ENCODE data around the gene CX3CR1.

Gene CX3CR1

DNA sequence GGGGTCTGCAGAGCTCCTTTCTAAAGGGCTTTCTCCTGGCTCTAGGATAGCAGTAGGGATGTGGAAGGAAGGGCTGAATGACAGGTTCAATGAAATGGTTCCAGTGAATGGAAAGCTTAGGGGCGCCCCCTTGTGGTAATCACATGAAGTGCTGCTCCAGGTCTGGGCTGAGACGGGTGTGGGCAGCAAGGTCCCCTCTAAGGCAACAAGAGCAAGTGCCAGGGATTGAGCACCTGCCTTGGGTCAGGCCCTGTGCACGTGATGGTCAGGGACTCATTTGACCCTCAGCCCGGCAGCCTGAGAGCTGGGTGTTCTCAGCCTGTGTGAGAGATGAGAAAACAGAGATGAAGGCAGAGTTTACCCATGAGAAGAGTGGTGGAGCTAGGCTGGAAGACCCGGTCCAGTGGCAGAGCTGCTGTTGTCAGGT lies 12.1 kb upstream of the CX3CR1 start:
- Histone ChIP-seq H3K27me3 (ENCODE audit: insufficient read depth, low read length) (no peaks in the 10 kb centered on the region), H3K79me2 (ENCODE audit: insufficient read depth, low read length) (no peaks in the 10 kb centered on the region), H3K9me3 (ENCODE audit: low read length) (no peaks in the 10 kb centered on the region), H3K4me2 (ENCODE audit: low read length) (no peak overlapping the region), H3K4me1 (ENCODE audit: insufficient read depth, low read length, severe bottlenecking) (peaks cover 19% of the 10 kb centered on the region), H3K4me3 (ENCODE audit: low read depth, low read length, poor library complexity, severe bottlenecking) (no peak overlapping the region), H3K9me2 (ENCODE audit: low read depth, low read length) (no peaks in the 10 kb centered on the region), H3K9ac (ENCODE audit: low read length) (no peak overlapping the region), H3K36me3 (ENCODE audit: insufficient read depth, low read length) (no peaks in the 10 kb centered on the region), H4K20me1 (ENCODE audit: insufficient read depth, low read length) (no peaks in the 10 kb centered on the region), H2AFZ (ENCODE audit: low read length) (no peak overlapping the region), H3F3A (ENCODE audit: insufficient read depth, low read length) (no peaks in the 10 kb centered on the region), H3K27ac (ENCODE audit: low read depth, low read length, poor library complexity, severe bottlenecking) (no peak overlapping the region)
- TF ChIP-seq EZH2 (IDR thresholded peaks at IDR 0.05; ENCODE audit: borderline replicate concordance, low read length) = no peak
- TF ChIP-seq, protein P1, sequence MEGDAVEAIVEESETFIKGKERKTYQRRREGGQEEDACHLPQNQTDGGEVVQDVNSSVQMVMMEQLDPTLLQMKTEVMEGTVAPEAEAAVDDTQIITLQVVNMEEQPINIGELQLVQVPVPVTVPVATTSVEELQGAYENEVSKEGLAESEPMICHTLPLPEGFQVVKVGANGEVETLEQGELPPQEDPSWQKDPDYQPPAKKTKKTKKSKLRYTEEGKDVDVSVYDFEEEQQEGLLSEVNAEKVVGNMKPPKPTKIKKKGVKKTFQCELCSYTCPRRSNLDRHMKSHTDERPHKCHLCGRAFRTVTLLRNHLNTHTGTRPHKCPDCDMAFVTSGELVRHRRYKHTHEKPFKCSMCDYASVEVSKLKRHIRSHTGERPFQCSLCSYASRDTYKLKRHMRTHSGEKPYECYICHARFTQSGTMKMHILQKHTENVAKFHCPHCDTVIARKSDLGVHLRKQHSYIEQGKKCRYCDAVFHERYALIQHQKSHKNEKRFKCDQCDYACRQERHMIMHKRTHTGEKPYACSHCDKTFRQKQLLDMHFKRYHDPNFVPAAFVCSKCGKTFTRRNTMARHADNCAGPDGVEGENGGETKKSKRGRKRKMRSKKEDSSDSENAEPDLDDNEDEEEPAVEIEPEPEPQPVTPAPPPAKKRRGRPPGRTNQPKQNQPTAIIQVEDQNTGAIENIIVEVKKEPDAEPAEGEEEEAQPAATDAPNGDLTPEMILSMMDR (IDR thresholded peaks at IDR 0.05; ENCODE audit: low read length) = peak; percentile 90

DNA sequence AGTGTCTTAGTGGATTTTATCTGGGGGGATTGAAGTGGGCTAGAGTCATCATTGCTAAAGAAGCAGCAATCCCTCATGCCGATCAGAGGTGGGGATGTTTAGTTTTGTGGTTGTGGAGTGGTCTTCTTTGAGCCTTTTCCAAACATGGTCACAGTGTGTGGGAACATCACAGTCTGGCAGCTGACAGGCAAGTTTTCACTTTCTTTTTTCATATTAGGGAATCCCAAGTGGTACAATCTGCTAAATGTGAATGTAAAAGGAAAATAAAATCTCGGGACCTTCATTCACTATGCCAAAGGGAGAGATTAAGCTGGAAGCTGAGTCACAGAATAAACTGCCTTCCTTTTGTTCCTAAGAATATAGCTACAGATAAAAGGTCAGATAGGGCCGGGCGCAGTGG lies 10.4 kb upstream of the CX3CR1 start:
- Histone ChIP-seq H2AFZ (ENCODE audit: low read length) (no peak overlapping the region), H3K4me2 (ENCODE audit: low read length) (no peak overlapping the region), H3K9me2 (ENCODE audit: low read depth, low read length) (no peaks in the 10 kb centered on the region), H3K79me2 (ENCODE audit: insufficient read depth, low read length) (no peaks in the 10 kb centered on the region), H3K4me1 (ENCODE audit: insufficient read depth, low read length, severe bottlenecking) (peaks cover 23% of the 10 kb centered on the region), H3K27ac (ENCODE audit: low read depth, low read length, poor library complexity, severe bottlenecking) (no peak overlapping the region), H3K9me3 (ENCODE audit: low read length) (no peaks in the 10 kb centered on the region), H3F3A (ENCODE audit: insufficient read depth, low read length) (no peaks in the 10 kb centered on the region), H4K20me1 (ENCODE audit: insufficient read depth, low read length) (no peaks in the 10 kb centered on the region), H3K4me3 (ENCODE audit: low read depth, low read length, poor library complexity, severe bottlenecking) (no peak overlapping the region), H3K9ac (ENCODE audit: low read length) (no peak overlapping the region), H3K36me3 (ENCODE audit: insufficient read depth, low read length) (no peaks in the 10 kb centered on the region), H3K27me3 (ENCODE audit: insufficient read depth, low read length) (no peaks in the 10 kb centered on the region)
- no peak for TF ChIP-seq EZH2 (IDR thresholded peaks at IDR 0.05; ENCODE audit: borderline replicate concordance, low read length)
- TF ChIP-seq, protein P1 (IDR thresholded peaks at IDR 0.05; ENCODE audit: low read length) = no peak

DNA sequence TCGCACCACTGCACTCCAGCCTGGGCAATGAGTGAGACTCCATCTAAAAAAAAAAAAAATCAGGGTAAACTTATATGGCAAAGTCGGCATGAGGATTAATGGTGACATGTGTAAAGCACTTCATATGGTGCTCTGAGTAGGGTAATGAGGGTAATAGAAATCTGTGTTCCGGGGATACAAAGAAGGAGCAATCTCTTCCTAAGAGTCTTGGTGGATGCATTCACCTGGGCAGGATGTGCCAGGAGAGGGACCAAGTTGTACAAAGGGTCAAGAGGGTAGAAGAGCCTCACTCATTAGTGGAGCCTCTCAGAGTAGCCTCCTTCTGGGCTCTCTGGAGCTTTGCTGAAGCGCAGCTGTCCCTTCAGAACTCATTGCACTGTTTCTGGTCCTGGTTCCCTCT lies 9.3 kb upstream of the CX3CR1 start:
- Histone ChIP-seq H3K27me3 (ENCODE audit: insufficient read depth, low read length) (no peaks in the 10 kb centered on the region), H3K27ac (ENCODE audit: low read depth, low read length, poor library complexity, severe bottlenecking) (no peak overlapping the region), H3K79me2 (ENCODE audit: insufficient read depth, low read length) (no peaks in the 10 kb centered on the region), H4K20me1 (ENCODE audit: insufficient read depth, low read length) (no peaks in the 10 kb centered on the region), H3K4me1 (ENCODE audit: insufficient read depth, low read length, severe bottlenecking) (peaks cover 23% of the 10 kb centered on the region), H3K4me3 (ENCODE audit: low read depth, low read length, poor library complexity, severe bottlenecking) (no peak overlapping the region), H3F3A (ENCODE audit: insufficient read depth, low read length) (no peaks in the 10 kb centered on the region), H2AFZ (ENCODE audit: low read length) (no peak overlapping the region), H3K9ac (ENCODE audit: low read length) (no peak overlapping the region), H3K4me2 (ENCODE audit: low read length) (no peak overlapping the region), H3K9me3 (ENCODE audit: low read length) (no peaks in the 10 kb centered on the region), H3K36me3 (ENCODE audit: insufficient read depth, low read length) (no peaks in the 10 kb centered on the region), H3K9me2 (ENCODE audit: low read depth, low read length) (no peaks in the 10 kb centered on the region)
- TF ChIP-seq EZH2 (IDR thresholded peaks at IDR 0.05; ENCODE audit: borderline replicate concordance, low read length) = no peak

DNA sequence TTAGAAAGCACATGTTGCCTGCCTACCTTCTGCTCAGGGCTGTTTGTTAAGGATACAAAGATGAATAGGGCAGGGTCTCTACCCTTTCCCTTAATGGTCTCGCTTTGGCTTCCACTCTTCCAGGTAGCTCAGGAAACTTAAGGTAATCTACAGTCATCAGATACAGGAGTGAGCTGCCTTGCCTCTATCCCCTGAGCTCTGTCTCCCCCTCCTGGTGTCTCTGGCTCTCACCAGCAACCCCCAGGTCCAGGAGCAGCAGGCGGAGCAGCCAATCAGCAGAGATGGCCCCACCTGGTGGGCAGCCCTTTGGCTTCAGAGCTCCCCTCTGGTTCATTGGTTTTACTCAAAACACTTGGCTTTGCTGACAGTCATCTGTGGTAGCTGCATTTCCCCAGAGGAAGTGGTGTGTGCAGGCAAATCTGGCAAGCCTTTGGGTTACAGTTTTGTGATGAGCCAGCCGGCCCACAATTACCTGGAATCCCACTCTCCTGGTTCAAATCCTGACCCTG lies 8.5 kb upstream of the CX3CR1 start:
- no peaks in the 10 kb centered on the region for H4K20me1 ChIP-seq (ENCODE audit: insufficient read depth, low read length)
- H3K79me2 ChIP-seq (ENCODE audit: insufficient read depth, low read length) = no peaks in the 10 kb centered on the region
- no peak overlapping the region for H3K4me3 ChIP-seq (ENCODE audit: low read depth, low read length, poor library complexity, severe bottlenecking)
- no peaks in the 10 kb centered on the region for H3K36me3 ChIP-seq (ENCODE audit: insufficient read depth, low read length)
- no peak overlapping the region for H2AFZ ChIP-seq (ENCODE audit: low read length)
- no peak overlapping the region for H3K9ac ChIP-seq (ENCODE audit: low read length)
- TF ChIP-seq, protein P1 (IDR thresholded peaks at IDR 0.05; ENCODE audit: low read length) = peak; percentile 99
- no peak for TF ChIP-seq EZH2 (IDR thresholded peaks at IDR 0.05; ENCODE audit: borderline replicate concordance, low read length)
- no peak overlapping the region for H3K4me2 ChIP-seq (ENCODE audit: low read length)
- no peaks in the 10 kb centered on the region for H3K9me2 ChIP-seq (ENCODE audit: low read depth, low read length)
- H3K4me1 ChIP-seq (ENCODE audit: insufficient read depth, low read length, severe bottlenecking) = peaks cover 23% of the 10 kb centered on the region
- H3K27ac ChIP-seq (ENCODE audit: low read depth, low read length, poor library complexity, severe bottlenecking) = no peak overlapping the region
- H3K9me3 ChIP-seq (ENCODE audit: low read length) = no peaks in the 10 kb centered on the region
- no peaks in the 10 kb centered on the region for H3F3A ChIP-seq (ENCODE audit: insufficient read depth, low read length)
- no peaks in the 10 kb centered on the region for H3K27me3 ChIP-seq (ENCODE audit: insufficient read depth, low read length)
